ENCODE data around the gene SELE. TPM values are rescaled to one million over a fixed set of nuclear protein-coding genes. Genes with fewer than 3 reads are reported as not detected.

SELE gene, protein sequence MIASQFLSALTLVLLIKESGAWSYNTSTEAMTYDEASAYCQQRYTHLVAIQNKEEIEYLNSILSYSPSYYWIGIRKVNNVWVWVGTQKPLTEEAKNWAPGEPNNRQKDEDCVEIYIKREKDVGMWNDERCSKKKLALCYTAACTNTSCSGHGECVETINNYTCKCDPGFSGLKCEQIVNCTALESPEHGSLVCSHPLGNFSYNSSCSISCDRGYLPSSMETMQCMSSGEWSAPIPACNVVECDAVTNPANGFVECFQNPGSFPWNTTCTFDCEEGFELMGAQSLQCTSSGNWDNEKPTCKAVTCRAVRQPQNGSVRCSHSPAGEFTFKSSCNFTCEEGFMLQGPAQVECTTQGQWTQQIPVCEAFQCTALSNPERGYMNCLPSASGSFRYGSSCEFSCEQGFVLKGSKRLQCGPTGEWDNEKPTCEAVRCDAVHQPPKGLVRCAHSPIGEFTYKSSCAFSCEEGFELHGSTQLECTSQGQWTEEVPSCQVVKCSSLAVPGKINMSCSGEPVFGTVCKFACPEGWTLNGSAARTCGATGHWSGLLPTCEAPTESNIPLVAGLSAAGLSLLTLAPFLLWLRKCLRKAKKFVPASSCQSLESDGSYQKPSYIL
- under 1 TPM; 0.25 to 0.57 TPM for polyA plus RNA-seq

- Histone ChIP-seq H3K9me3 (ENCODE audit: control insufficient read depth in 2 of 2, insufficient read depth in 1 of 2, low read depth in 1 of 2, low read length in 1 of 2) (peaks cover 0 to 2% of the 10 kb centered on the region in 2 donors), H3K4me3 (ENCODE audit: low read depth in 1 of 2, low read length in 2 of 2) (no peak within 1 kb of the TSS), H3K27ac (ENCODE audit: low read depth in 2 of 2, low read length in 1 of 2) (no peak within 1 kb of the TSS), H3K4me1 (ENCODE audit: control insufficient read depth in 2 of 2, insufficient read depth in 2 of 2, low read length in 1 of 2) (no peaks in the 10 kb centered on the region), H3K36me3 (ENCODE audit: control insufficient read depth in 2 of 2, insufficient read depth in 2 of 2, low read length in 1 of 2) (no peaks in the 10 kb centered on the region), H3K27me3 (ENCODE audit: control insufficient read depth in 1 of 2, insufficient read depth in 2 of 2, low read length in 2 of 2) (peaks cover 0 to 2% of the 10 kb centered on the region in 2 donors)
- 73 to 77% methylated on average over 7 of the region's 7 CpGs for WGBS, 2 donors
These were observed at the start of gene SELE for GRCh38 chr1:169733924-169734323. TSS of gene SELE (minus strand) at chr1:169734079. CDS start at chr1:169733612, 467 bp downstream.

- 81 to 90% methylated on average over 3 of the region's 3 CpGs for WGBS, 2 donors
- Histone ChIP-seq H3K4me1 (ENCODE audit: control insufficient read depth in 2 of 2, insufficient read depth in 2 of 2, low read length in 1 of 2) (no peaks in the 10 kb centered on the region), H3K9me3 (ENCODE audit: control insufficient read depth in 2 of 2, insufficient read depth in 1 of 2, low read depth in 1 of 2, low read length in 1 of 2) (no peaks in the 10 kb centered on the region), H3K36me3 (ENCODE audit: control insufficient read depth in 2 of 2, insufficient read depth in 2 of 2, low read length in 1 of 2) (no peaks in the 10 kb centered on the region), H3K27ac (ENCODE audit: low read depth in 2 of 2, low read length in 1 of 2) (no peak overlapping the region), H3K4me3 (ENCODE audit: low read depth in 1 of 2, low read length in 2 of 2) (no peak overlapping the region), H3K27me3 (ENCODE audit: control insufficient read depth in 1 of 2, insufficient read depth in 2 of 2, low read length in 2 of 2) (no peaks in the 10 kb centered on the region)
These were observed 48.7 kb upstream of the SELE start for GRCh38 chr1:169782596-169782995.

DNA sequence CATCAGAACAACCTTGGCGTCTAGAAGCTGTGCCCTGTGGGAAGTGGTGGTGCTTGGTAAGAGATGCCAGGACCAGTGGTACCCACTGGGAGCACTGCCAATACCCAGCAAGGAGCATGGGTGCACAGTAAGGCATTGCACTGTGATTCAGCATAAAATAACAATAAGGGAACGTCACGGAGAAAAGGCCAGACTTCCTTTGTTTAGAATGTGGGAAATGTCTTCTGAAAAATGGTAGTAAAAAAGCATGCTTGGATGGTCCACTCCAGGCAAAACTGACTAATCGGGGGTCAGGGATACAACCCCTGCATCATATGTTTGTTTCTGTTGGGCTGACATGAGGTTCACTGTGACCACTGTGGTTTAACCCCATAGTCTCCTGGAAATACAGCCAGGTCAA, 46.1 kb upstream of the SELE start:
- H3K4me3 ChIP-seq (ENCODE audit: low read depth in 1 of 2, low read length in 2 of 2) = no peak overlapping the region
- H3K27ac ChIP-seq (ENCODE audit: low read depth in 2 of 2, low read length in 1 of 2) = no peak overlapping the region
- H3K27me3 ChIP-seq (ENCODE audit: control insufficient read depth in 1 of 2, insufficient read depth in 2 of 2, low read length in 2 of 2) = no peaks in the 10 kb centered on the region
- 47 to 53% methylated on average over 4 of the region's 4 CpGs for WGBS, 2 donors
- no peaks in the 10 kb centered on the region for H3K9me3 ChIP-seq (ENCODE audit: control insufficient read depth in 2 of 2, insufficient read depth in 1 of 2, low read depth in 1 of 2, low read length in 1 of 2)
- H3K4me1 ChIP-seq (ENCODE audit: control insufficient read depth in 2 of 2, insufficient read depth in 2 of 2, low read length in 1 of 2) = no peaks in the 10 kb centered on the region
- H3K36me3 ChIP-seq (ENCODE audit: control insufficient read depth in 2 of 2, insufficient read depth in 2 of 2, low read length in 1 of 2) = no peaks in the 10 kb centered on the region

DNA sequence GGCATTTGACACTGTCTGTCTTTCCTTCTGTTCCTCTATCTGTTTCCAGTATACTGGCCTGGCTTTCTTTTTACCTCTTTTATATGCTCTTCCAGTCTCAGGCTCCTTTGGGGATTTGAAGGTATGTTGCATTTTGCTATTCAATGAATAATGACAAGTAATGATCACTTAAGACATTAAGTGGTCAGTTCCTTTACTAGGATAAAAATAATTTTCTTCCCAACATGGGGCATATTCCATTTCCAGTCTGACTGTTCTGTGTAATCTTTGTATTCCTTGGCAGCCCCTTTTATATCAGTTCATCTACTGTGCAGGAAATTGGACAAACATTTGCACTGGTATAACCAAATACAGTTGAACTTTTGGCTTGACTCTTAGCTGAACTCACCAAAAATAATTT, 45.3 kb upstream of the SELE start:
- H3K4me1 ChIP-seq (ENCODE audit: control insufficient read depth in 2 of 2, insufficient read depth in 2 of 2, low read length in 1 of 2) = no peaks in the 10 kb centered on the region

GRCh38 chr1:169776440-169776839, 42.6 kb upstream of the SELE start:
- no peak overlapping the region for H3K27ac ChIP-seq (ENCODE audit: low read depth in 2 of 2, low read length in 1 of 2)
- 44 to 50% methylated on average over 3 of the region's 3 CpGs for WGBS, 2 donors
- H3K36me3 ChIP-seq (ENCODE audit: control insufficient read depth in 2 of 2, insufficient read depth in 2 of 2, low read length in 1 of 2) = no peaks in the 10 kb centered on the region
- H3K4me3 ChIP-seq (ENCODE audit: low read depth in 1 of 2, low read length in 2 of 2) = no peak overlapping the region
- no peaks in the 10 kb centered on the region for H3K4me1 ChIP-seq (ENCODE audit: control insufficient read depth in 2 of 2, insufficient read depth in 2 of 2, low read length in 1 of 2)
- H3K9me3 ChIP-seq (ENCODE audit: control insufficient read depth in 2 of 2, insufficient read depth in 1 of 2, low read depth in 1 of 2, low read length in 1 of 2) = no peaks in the 10 kb centered on the region
- H3K27me3 ChIP-seq (ENCODE audit: control insufficient read depth in 1 of 2, insufficient read depth in 2 of 2, low read length in 2 of 2) = no peaks in the 10 kb centered on the region

More for the DNA sequence above, 45.3 kb upstream of the SELE start:
- H3K36me3 ChIP-seq (ENCODE audit: control insufficient read depth in 2 of 2, insufficient read depth in 2 of 2, low read length in 1 of 2) = no peaks in the 10 kb centered on the region
- H3K4me3 ChIP-seq (ENCODE audit: low read depth in 1 of 2, low read length in 2 of 2) = no peak overlapping the region
- H3K27ac ChIP-seq (ENCODE audit: low read depth in 2 of 2, low read length in 1 of 2) = no peak overlapping the region
- no peaks in the 10 kb centered on the region for H3K27me3 ChIP-seq (ENCODE audit: control insufficient read depth in 1 of 2, insufficient read depth in 2 of 2, low read length in 2 of 2)
- no peaks in the 10 kb centered on the region for H3K9me3 ChIP-seq (ENCODE audit: control insufficient read depth in 2 of 2, insufficient read depth in 1 of 2, low read depth in 1 of 2, low read length in 1 of 2)

- H3K36me3 ChIP-seq (ENCODE audit: control insufficient read depth in 2 of 2, insufficient read depth in 2 of 2, low read length in 1 of 2) = no peaks in the 10 kb centered on the region
- H3K4me1 ChIP-seq (ENCODE audit: control insufficient read depth in 2 of 2, insufficient read depth in 2 of 2, low read length in 1 of 2) = no peaks in the 10 kb centered on the region
- WGBS, 2 donors = 89 to 91% methylated on average over 2 of the region's 2 CpGs
These were observed 34.3 kb upstream of the SELE start for GRCh38 chr1:169768161-169768560.

GRCh38 chr1:169765580-169766331, 31.9 kb upstream of the SELE start:
- Histone ChIP-seq H3K36me3 (ENCODE audit: control insufficient read depth in 2 of 2, insufficient read depth in 2 of 2, low read length in 1 of 2) (no peaks in the 10 kb centered on the region), H3K27me3 (ENCODE audit: control insufficient read depth in 1 of 2, insufficient read depth in 2 of 2, low read length in 2 of 2) (no peaks in the 10 kb centered on the region), H3K4me3 (ENCODE audit: low read depth in 1 of 2, low read length in 2 of 2) (no peak overlapping the region), H3K27ac (ENCODE audit: low read depth in 2 of 2, low read length in 1 of 2) (no peak overlapping the region), H3K9me3 (ENCODE audit: control insufficient read depth in 2 of 2, insufficient read depth in 1 of 2, low read depth in 1 of 2, low read length in 1 of 2) (no peaks in the 10 kb centered on the region), H3K4me1 (ENCODE audit: control insufficient read depth in 2 of 2, insufficient read depth in 2 of 2, low read length in 1 of 2) (no peaks in the 10 kb centered on the region)
- WGBS, 2 donors = 57 to 59% methylated on average over 7 of the region's 7 CpGs

More at GRCh38 chr1:169768161-169768560, 34.3 kb upstream of the SELE start:
- Histone ChIP-seq H3K9me3 (ENCODE audit: control insufficient read depth in 2 of 2, insufficient read depth in 1 of 2, low read depth in 1 of 2, low read length in 1 of 2) (no peaks in the 10 kb centered on the region), H3K4me3 (ENCODE audit: low read depth in 1 of 2, low read length in 2 of 2) (no peak overlapping the region), H3K27ac (ENCODE audit: low read depth in 2 of 2, low read length in 1 of 2) (no peak overlapping the region), H3K27me3 (ENCODE audit: control insufficient read depth in 1 of 2, insufficient read depth in 2 of 2, low read length in 2 of 2) (no peaks in the 10 kb centered on the region)

DNA sequence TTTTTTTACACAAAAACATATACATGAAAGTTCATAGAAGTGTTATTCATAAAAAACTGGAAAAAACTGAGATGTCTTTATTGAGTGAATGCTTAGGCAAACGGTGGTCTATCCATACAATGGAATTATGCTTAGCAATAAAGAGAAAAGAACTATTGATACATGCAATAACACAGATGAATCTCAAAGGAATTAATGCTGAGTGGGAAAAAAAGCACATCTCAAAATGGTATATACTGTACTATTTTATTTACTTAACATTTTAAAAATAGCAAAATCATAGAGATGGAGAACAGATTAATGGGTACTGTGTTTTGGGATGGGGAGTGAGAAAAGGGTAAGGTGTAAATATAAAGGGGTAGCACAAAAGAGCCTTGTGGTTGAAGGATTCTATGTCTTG, 31.0 kb upstream of the SELE start:
- WGBS, 2 donors = 54 to 63% methylated on average over 1 of the region's 1 CpG
- H3K4me1 ChIP-seq (ENCODE audit: control insufficient read depth in 2 of 2, insufficient read depth in 2 of 2, low read length in 1 of 2) = no peaks in the 10 kb centered on the region
- H3K9me3 ChIP-seq (ENCODE audit: control insufficient read depth in 2 of 2, insufficient read depth in 1 of 2, low read depth in 1 of 2, low read length in 1 of 2) = no peaks in the 10 kb centered on the region
- H3K27me3 ChIP-seq (ENCODE audit: control insufficient read depth in 1 of 2, insufficient read depth in 2 of 2, low read length in 2 of 2) = no peaks in the 10 kb centered on the region
- H3K36me3 ChIP-seq (ENCODE audit: control insufficient read depth in 2 of 2, insufficient read depth in 2 of 2, low read length in 1 of 2) = no peaks in the 10 kb centered on the region
- H3K4me3 ChIP-seq (ENCODE audit: low read depth in 1 of 2, low read length in 2 of 2) = no peak overlapping the region
- H3K27ac ChIP-seq (ENCODE audit: low read depth in 2 of 2, low read length in 1 of 2) = no peak overlapping the region

DNA sequence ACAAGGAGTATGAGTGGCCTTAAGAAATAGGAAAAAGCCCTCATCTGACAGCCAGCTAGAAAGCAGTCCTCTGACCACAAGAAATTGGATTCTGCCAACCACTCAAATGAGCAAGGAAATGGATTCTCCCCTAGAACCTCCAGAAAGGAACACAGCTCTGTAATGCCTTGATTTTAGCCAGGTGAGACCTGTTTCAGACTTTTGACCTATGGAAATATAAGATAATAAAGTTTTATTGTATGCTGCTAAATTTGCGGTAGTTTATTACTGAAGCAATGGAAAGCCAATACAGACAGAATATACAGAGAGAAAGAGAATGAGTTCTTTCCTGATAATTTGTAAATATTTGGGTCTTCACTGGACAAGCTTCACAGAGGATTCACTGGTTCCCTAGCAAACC, 28.8 kb upstream of the SELE start:
- H3K4me1 ChIP-seq (ENCODE audit: control insufficient read depth in 2 of 2, insufficient read depth in 2 of 2, low read length in 1 of 2) = no peaks in the 10 kb centered on the region
- no peaks in the 10 kb centered on the region for H3K36me3 ChIP-seq (ENCODE audit: control insufficient read depth in 2 of 2, insufficient read depth in 2 of 2, low read length in 1 of 2)
- no peak overlapping the region for H3K27ac ChIP-seq (ENCODE audit: low read depth in 2 of 2, low read length in 1 of 2)
- no peaks in the 10 kb centered on the region for H3K9me3 ChIP-seq (ENCODE audit: control insufficient read depth in 2 of 2, insufficient read depth in 1 of 2, low read depth in 1 of 2, low read length in 1 of 2)
- WGBS, 2 donors = 88 to 92% methylated on average over 1 of the region's 1 CpG
- no peak overlapping the region for H3K4me3 ChIP-seq (ENCODE audit: low read depth in 1 of 2, low read length in 2 of 2)
- no peaks in the 10 kb centered on the region for H3K27me3 ChIP-seq (ENCODE audit: control insufficient read depth in 1 of 2, insufficient read depth in 2 of 2, low read length in 2 of 2)
